Glomerular visceral epithelial cell (primary cell): ENCODE results near the gene DAG1.
"Not testable (repeated sequence)": the region's sequence is repeated elsewhere in the genome, so short reads cannot be mapped to it uniquely, and the experiment has no call there.

ENCODE experiments used
- DNase-seq: peaks from one replicate; pipeline ENCODE4 v3.0.0-alpha.2; 2016; ENCODE audit errors: extremely low spot score

Gene DAG1

DNA sequence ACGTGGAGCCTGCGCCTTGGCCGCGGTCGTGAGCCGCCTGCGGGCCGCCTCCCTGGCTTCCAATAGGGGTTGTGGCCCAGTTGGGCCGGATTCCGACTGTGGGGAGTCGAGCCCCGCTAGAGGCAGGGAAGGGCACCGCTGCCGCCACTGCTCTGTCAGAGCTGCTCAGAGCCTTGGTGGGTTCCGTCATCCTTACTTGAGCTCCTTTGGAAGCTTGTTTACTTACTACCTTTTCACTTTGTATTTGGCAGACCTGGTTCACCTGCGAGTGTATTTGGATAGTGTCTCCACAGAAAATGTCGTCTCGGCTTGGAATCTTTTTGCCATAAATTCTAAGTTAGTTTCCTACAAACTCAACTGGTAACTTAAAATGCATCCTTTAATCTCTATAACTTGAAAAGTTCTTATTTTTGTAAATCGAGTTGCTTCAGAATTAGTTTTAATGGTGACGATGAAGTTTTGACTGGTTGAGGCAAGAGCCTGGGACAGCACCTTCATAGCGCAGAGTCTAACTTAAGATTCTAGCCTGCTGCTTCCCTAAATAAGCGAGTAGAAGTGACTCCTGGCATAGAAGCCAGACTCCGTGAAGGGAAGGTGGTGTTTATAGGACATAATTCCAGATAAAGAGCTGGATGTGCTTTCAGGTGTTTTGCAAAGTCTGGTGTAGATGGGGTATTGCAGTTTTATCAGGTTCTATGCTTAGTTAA is 800 bp downstream of the DAG1 start:
- DNase-seq: no peak

DNA sequence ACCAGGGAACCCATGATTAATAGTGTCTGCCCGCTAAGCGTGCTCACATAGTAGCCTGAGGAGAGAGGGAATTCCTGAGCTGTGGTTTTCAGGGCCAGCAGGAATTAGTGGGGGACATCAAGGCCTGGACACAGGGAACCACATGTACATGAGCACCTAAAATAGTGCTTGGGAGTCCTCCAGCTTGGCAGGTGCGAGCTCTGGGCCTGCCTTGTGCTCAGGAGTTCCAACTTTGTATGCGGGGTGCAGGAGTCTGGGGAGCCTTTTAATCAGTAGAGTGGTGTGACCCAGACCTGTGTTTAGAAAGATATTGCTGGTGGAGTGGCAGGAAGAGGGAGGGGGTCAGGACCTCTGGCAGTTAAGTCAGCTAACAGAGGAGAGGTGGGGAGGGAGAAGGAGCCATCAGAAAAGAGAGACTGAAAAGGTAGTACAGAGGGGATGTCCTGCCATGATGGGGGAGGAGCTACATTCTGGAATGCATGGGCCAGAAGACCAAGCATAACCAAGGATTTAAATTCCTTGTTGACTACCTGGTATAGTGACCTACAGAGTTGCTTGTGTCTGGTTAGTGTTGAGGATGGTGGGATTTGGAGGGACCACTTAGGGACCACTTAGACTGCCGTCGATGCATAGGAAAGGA is 1.9 kb downstream of the DAG1 start:
- DNase-seq: peak; percentile 50

DNA sequence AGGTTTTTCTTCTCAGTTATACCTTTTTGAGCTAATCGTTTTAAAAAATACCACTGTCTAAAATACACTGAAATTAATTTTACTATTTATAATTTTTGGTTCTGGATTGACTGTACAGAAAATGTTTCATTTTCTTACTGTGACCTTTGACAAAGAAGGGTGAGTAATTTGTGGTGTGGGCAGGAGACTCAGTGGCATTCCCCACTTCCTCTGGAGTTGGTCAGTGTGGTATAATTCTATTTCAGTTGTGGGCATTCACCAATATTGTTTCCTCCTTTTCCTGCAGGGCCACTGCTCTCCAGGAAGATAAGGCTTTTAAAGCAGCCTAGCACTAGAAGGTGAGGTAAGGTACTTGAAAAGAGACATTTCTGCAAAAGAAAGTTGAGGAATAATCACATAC is 6.5 kb downstream of the DAG1 start:
- peak; percentile 73 for DNase-seq

DNA sequence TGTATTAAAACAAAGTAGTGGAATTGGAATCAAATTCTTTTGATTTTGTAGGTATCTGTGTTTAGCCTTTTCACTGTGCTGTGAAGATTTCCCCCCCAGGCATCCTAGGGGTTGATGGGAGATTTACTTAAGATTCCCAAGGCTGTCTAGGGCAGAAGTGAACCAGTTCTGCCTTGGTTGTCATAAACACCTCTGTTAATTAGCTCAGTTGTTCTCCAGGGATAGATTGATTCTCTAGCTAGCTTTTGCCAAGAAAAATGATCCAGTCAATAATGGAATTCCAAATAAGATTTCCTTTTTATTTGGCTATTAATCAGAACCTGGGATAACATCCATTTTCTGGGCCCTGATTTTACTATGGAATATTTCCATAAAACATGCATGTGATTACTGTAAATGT is 12.7 kb downstream of the DAG1 start:
- DNase-seq: no peak

DNA sequence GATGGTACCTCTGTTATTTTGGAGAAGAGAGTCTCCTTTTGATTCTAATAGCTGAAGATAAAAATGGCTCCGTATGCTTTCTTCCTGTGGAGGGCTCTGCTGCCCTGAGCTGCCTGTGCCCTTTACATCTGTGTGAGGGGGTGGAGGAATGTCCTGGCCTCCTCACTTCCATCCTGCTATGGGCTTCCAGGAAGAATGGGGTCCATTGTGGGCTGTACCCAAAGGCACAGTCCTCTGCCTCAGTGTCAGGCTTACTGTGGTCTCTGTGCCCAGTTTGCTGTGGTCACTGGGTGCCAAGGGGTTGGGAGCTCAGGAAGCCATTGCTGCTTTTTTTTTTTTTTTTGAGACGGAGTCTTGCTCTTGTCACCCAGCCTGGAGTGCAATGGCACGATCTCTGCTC is 14.4 kb downstream of the DAG1 start:
- DNase-seq: no peak

DNA sequence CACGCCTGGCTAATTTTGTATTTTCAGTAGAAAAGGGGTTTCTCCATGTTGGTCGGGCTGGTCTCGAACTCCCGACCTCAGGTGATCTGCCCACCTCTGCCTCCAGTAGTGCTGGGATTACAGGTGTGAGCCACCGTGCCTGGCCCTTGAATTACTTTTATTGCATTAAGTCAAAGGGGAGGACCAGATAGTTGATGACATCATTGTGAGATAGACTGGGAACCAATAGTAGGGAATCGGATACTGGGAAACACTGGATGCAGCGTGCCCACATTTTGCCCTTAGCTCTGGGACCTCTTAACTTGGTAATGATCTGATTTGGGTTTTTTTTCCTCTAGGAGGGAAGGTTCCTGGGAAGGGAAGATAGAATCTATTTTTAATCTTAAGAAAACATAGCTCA is 19.2 kb downstream of the DAG1 start:
- no peak for DNase-seq

DNA sequence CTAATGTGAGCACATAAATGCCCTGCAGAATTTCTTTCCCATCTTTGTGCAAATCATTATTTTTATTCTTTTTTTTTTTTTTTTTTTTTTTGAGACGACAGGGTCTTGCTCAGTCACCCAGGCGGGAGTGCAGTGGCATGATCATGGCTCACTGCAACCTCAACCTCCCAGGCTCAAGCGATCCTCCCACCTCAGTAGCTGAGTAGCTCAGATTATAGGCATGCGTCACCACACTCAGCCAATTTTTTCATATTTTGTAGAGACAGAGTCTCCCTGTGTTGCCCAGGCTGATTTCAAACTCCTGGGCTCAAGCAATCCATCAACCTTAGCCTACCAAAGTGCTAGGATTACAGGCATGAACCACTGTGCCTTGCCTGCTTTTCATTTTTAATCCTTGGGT is 22.9 kb downstream of the DAG1 start:
- no peak for DNase-seq

DNA sequence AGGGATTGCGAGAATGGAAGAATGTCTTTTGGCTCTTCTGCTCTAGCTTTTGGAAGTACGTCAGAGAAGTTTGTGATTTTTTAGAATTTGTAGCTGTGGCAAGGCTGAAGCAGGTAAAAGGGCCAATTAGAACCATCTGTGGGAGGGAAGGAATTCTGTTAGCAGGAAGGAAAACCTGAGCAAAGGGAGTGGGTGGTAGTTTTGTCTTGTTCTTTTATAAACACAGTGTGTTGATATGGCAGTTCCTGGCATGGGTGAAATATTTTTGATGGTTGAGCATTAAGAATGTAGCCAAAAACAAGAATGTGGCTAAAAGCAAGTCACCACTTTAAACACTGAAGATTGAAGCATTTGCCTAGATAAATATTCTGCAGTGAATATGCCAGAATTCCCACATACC is 23.8 kb downstream of the DAG1 start:
- no peak for DNase-seq

DNA sequence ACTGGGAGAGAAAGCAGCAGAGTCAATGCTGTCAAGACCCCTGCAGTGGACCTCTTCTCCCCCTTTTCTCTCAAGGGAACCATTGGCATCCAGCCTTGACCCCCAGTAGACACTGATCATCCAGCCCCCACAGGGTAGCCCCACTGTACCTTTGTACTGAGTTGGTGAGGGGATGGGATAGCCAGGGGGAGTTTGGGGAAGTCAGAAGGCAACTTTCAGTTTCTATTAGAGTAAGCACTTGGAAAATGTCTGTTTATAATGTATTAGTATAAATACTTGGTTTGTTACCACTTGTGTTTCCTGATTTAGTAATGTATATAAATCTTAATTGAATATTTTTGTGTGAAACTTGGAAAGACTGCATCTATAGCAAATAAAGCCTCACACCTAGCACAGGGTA is 25.0 kb downstream of the DAG1 start:
- DNase-seq: no peak

DNA sequence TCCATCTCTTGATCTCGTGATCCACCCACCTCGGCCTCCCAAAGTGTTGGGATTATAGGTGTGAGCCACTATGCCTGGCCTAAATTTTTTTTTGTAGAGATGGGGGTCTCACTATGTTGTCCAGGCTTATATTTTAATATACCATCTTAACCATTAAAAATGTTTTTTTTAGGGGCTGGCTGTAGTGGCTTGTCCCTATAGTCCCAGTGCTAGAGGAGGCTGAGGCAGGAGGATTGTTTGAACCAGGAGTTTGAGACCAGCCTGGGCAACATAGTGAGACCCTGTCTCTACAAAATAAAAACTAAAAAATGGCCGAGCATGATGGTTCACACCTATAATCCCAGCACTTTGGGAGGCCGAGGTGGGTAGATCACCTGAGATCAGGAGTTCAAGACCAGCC is 26.8 kb downstream of the DAG1 start:
- DNase-seq: not testable (repeated sequence)

DNA sequence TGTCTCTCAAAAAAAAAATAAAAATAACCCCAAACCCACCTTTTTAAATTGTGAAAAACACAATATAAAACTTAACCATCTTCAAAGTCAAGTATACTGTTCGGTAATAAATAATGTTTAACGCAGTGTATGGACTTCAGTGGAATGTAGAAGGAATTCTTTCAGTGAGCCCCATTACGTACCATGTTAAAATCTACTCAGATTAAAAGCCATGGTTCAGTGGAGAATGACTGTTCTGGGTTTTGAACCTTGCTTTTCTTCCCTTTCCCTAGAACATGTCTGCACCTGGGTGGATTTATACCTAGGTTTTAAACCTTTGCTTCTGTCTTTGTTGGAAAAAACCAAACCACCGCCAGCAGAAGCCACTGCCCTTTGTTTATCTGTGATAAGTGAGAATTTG is 27.5 kb downstream of the DAG1 start:
- peak; percentile 27 for DNase-seq

DNA sequence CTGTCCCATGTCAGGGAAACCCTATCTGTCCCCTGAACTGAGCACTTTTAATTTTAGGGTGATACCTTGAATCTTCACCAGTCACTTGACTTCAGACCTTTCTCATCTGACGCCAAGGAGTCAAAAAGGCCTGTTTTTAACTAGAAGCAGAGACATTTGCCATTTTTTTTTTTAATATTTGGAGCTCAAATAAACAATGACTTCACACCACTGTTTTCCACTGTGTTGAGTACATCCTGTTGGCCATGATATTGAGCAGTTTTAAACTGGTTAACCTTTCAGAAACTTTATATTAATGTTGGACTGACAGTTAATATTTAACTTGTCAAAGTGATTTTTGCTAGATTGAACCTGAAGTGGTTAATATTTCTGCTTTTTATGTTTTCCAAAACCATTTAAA is 28.2 kb downstream of the DAG1 start:
- DNase-seq: peak; percentile 12

DNA sequence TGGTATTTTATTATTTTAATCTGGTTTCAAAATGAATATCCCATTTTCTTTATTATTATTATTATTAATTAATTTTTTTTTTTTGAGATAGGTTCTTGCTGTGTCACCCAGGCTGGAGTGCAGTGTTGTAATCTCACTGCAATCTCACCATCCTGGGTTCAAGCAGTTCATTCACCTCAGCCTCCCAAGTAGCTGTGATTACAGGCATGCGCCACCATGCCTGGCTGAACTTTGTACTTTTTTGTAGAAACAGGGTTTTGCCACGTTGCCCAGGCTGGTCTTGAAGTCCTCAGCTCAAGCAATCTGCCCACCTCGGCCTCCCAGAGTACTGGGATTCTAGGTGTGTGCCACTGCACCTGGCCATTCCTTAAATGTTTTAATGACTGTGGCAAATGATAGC is 28.6 kb downstream of the DAG1 start:
- DNase-seq: no peak

DNA sequence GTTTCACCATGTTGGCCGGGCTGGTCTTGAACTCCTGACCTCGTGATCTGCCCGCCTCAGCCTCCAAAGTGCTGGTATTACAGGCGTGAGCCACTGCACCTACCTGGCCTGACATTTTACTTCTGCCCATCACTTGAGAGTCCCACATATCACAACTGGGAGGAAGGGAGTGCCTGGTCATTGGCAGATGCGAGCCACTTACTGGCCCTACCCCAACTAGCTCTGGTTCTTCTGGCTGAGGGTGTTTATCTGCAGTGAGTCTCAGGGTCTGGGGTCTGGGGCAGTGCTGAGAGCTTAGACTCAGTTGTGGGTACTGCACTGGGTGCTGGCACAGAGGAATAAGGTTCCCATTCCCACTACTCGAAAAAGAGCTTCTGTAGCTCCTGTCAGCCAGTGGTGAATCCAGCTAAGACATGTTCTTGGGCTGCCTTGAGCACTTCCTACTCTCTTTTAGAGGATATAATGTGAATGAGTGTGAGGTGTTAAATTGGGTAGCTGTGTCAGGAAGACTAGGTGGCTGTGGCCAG is 30.2 kb downstream of the DAG1 start:
- no peak for DNase-seq

DNA sequence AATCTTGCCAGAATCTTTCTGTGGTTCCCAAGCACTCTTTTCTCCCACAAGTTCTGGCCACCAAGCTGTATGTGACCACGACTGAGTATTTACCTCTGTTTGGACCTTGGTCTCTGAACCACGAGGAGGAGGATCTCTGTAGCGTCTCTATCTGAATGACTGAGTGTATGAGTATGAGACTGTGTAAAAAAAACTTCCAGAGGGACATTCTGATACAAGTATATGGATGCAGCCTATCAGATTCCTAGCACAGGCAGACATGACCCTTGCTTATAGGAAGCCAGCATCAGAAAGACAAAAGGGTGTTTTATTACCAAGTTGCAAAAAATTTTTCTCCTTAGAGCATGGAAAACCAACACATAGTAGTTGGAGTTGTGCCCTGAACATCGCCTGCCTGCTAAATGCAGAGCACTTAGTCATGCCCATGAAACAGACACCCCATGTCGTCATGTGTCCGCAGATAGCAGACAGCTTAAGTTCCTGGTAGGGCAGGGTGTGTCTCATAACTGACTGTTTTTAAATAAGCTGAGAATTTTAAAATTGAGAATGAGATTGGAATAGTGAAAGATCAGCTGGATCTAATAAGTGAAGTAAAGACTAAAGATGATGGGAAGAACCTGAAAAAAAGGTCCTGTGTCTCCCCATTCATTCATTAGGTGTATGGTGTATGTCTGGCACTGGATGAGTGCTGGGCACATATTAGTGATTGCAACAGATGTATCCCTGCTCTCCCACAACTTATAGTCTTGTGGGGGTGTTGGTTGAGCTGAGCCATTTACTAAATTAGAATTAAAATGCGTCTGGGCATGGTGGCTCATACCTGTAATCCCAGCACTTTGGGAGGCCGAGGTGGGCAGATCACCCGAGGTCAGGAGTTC is 30.9 kb downstream of the DAG1 start:
- DNase-seq: peak; percentile 84

DNA sequence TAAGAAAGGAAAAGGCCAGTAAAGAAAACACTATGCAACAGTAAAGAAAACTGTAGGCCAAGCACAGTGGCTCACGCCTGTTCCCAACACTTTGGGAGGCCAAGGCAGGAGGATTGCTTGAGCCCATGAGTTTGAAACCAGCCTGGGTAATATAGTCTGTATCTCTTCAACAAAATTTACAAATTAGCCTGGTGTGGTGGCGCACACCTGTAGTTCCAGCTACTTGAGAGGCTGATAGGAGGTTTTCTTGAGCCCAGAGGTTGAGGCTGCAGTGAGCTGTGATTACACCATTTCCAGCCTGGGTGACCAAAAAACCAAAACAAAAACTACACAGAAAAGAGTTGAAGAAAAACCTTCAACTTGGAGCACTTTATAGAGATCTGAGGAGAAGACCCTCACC is 31.8 kb downstream of the DAG1 start:
- no peak for DNase-seq

DNA sequence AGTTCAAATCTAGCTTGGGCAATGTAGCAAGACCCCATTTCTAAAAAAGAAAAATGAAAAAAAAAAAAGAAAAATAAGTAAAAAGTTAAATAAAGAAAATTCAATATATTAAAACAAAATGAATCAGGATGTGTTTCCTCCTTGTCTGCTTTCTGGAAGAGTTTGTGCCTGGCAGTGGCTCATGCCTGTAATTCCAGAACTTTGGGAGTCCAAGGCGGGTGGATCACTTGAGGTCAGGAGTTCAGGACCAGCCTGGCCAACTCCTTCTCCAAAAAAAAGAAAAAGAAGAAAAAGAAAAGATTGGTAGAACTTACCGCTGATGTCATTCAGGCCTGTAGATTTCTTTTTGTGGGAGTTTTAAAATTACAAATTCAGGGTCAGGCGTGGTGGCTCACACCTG is 36.8 kb downstream of the DAG1 start:
- no peak for DNase-seq

DNA sequence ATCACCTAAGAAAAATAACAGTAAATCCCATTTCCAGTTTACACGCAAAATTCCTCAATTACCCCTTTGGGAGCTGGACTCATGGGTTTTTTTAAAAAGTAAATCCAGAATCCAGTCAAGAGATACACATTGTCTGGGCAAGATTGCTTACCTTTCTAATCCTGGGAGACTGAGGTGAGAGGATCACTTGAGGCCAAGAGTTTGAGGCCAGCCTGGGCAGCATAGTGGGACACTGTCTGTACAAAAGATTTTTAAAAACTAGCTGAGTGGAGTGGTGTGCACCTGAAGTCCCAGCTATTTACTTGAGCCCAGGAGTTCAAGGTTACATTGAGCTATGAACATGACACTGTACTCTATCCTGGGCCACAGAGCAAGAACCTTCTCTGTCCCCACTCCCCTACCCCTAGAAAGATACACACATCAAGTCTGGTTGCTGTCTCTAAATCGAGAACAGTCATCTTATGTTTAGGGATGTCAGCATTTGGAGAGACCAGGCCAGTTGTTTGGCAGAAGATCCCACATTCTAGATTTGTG is 39.0 kb downstream of the DAG1 start:
- DNase-seq: no peak

DNA sequence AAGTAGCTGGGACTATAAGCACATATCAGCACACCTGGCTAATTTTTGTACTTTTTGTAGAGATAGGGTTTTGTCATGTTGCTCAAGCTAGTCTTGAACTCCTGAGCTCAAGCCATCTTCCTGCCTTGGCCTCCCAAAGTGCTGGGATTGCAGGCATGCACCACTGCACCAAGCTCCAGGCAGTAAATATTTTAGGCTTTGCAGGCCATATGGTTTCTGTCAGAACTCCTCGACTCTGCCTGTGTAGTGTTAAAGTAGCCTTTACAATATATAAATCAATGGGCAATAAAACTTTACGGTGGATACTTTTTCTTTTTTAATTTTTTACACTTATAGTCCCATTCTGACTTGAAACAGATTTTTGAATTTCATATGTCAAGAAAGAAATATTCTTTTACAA is 41.6 kb downstream of the DAG1 start:
- no peak for DNase-seq

DNA sequence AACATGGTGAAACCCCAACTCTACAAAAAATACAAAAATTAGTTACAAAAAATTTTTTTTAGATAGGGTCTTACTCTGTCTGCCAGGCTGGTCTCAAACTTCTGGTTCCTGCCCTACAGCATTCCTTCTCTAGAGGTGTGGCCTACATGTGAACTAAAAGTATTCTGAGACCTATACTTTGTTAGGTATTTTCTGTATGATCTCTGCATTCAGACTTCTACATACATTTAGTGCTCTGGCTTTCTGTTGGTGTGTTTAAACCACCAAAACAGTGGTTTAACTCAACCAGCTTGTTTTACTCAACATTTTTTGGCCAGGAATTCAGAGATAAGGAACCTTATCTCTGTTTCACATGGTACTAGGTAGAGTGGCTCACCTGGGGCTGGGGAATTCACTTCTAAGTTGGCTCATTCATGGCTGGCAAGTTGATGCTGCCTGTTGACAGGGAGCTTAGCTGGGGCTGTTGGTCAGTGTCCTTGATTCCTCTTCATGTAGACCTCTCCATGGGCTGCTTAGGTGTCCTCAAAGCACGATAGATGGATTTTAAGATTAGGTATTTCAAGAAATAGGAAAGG is 42.8 kb downstream of the DAG1 start:
- DNase-seq: no peak

DNA sequence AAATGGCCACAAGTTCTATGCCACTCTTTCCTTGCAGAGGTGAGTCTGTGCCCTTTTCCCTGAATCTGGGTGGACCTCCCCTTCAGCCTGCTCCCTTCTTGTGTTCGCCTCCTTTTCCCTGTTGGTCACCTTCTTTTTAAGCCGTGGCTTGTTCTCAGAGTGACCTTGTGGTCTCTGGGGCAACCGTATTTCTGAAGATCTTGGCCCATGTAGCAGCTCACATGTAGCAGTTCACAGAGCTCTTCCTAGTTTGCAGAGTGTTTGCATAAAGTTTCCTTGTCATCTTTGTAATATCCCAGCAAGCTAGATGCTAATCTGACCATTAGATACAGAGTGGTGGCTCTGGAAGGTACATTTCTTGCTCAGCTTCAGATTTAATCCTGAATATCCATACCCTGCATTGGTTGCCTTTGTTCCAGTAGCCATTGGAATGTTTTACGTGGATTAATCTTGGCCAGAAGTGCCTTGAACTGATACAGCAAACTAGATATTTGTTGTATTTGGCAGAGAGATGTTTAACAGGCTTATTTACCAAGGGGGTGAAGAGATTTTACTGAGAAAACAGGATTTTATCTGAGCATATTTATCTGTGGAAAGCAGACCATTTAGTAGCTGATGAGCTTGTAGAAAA is 43.5 kb downstream of the DAG1 start:
- DNase-seq: no peak

DNA sequence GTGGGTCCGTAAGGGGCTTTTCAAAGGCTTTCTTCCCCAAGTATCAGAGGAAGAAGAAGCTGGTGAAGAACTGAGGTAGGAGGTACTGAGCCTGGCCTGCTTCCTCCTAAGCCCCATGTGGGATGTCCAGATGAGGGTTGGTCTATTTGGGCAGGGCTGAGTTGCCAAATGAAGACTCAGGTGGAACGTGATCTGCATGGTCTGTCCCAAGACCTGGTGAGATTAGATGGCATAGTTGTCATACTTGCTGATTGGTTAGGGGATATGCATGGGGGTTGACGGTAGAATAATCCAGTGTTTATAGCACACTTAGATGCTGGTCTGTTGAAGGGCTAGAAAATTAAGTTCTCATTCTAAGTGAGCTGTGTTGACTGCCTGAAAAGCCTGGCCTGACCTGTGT is 47.9 kb downstream of the DAG1 start:
- no peak for DNase-seq
